Type B pancreatic cell (in vitro differentiated cells): ENCODE data around the gene MAP1LC3B. TPM values are rescaled to one million over a fixed set of nuclear protein-coding genes. Genes with fewer than 3 reads are reported as not detected.

Source experiments
- DNase-seq: peaks from one replicate; pipeline ENCODE4 v3.0.0; 2021; ENCODE audit warnings: mixed read lengths; ENCODE audit not compliant: unreplicated experiment; ENCODE audit errors: extremely low spot score
- H3K27ac Mint-ChIP-seq: 2 replicates; pipeline ENCODE4 v1.8.0; 2021; ENCODE audit warnings: mild to moderate bottlenecking, mixed read lengths
- H3K27me3 Mint-ChIP-seq: 2 replicates; pipeline ENCODE4 v1.8.0; 2021; ENCODE audit warnings: mixed read lengths
- H3K36me3 Mint-ChIP-seq: 2 replicates; pipeline ENCODE4 v1.8.0; 2021; ENCODE audit warnings: mixed read lengths
- H3K4me1 Mint-ChIP-seq: one replicate; pipeline ENCODE4 v1.8.0; 2021; ENCODE audit warnings: mixed read lengths; ENCODE audit not compliant: unreplicated experiment
- H3K4me3 Mint-ChIP-seq: 2 replicates; pipeline ENCODE4 v1.8.0; 2021; ENCODE audit warnings: mild to moderate bottlenecking, mixed read lengths
- H3K9me3 Mint-ChIP-seq: 2 replicates; pipeline ENCODE4 v1.8.0; 2021; ENCODE audit warnings: mixed read lengths
- total RNA-seq: library from RNA; stranded (reverse); gene quantifications from 2 replicates; pipeline ENCODE4 v1.2.1, GENCODE V29; 2021; ENCODE audit warnings: low replicate concordance
- TF ChIP-seq, protein P1 (sequence below): fragments of 200-600 bp; sonication (generic); conservative IDR thresholded peaks from 2 replicates; pipeline ENCODE4 v1.5.0; 2021; ENCODE audit warnings: antibody characterized with exemption, mild to moderate bottlenecking

MAP1LC3B gene
- total RNA-seq, 1 donor from 2014 or later: 44.4 TPM

- DNase-seq: no peak
- H3K36me3 Mint-ChIP-seq: peaks cover 8% of the 10 kb centered on the region
- no peaks in the 10 kb centered on the region for H3K4me1 Mint-ChIP-seq
- no peak overlapping the region for H3K27ac Mint-ChIP-seq
- no peak overlapping the region for H3K4me3 Mint-ChIP-seq
- H3K9me3 Mint-ChIP-seq: no peaks in the 10 kb centered on the region
- H3K27me3 Mint-ChIP-seq: no peaks in the 10 kb centered on the region
- TF ChIP-seq, protein P1, sequence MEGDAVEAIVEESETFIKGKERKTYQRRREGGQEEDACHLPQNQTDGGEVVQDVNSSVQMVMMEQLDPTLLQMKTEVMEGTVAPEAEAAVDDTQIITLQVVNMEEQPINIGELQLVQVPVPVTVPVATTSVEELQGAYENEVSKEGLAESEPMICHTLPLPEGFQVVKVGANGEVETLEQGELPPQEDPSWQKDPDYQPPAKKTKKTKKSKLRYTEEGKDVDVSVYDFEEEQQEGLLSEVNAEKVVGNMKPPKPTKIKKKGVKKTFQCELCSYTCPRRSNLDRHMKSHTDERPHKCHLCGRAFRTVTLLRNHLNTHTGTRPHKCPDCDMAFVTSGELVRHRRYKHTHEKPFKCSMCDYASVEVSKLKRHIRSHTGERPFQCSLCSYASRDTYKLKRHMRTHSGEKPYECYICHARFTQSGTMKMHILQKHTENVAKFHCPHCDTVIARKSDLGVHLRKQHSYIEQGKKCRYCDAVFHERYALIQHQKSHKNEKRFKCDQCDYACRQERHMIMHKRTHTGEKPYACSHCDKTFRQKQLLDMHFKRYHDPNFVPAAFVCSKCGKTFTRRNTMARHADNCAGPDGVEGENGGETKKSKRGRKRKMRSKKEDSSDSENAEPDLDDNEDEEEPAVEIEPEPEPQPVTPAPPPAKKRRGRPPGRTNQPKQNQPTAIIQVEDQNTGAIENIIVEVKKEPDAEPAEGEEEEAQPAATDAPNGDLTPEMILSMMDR: no peak
These were observed 22.1 kb downstream of the MAP1LC3B start for GRCh38 chr16:87414251-87414680.

DNA sequence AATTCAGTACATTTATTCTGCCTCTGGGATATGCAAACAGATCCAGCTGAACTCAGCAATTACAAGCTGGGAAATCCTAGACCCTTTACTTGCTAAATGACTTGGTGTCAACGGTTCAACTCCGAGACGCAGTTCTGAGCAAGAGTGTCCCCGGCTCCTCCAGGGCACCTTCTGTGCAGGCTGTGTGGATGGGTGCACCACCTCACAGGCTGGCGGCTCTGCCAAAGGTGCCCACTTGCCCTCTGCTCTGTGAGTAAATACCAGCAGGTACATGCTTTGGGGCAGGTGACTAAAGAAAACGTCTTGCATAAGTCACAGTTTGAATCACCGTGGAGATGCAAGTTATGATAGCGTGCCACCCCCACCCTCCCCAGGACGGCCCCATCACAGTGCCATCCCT, 23.3 kb downstream of the MAP1LC3B start:
- Mint-ChIP-seq H3K4me1 (no peaks in the 10 kb centered on the region), H3K4me3 (no peak overlapping the region), H3K27me3 (no peaks in the 10 kb centered on the region), H3K27ac (no peak overlapping the region), H3K9me3 (no peaks in the 10 kb centered on the region), H3K36me3 (peaks cover 8% of the 10 kb centered on the region)
- TF ChIP-seq, protein P1: no peak
- no peak for DNase-seq

- Mint-ChIP-seq H3K9me3 (no peaks in the 10 kb centered on the region), H3K4me1 (no peaks in the 10 kb centered on the region), H3K4me3 (no peak overlapping the region), H3K36me3 (peaks cover 10% of the 10 kb centered on the region), H3K27me3 (no peaks in the 10 kb centered on the region), H3K27ac (no peak overlapping the region)
- no peak for DNase-seq
- TF ChIP-seq, protein P1: peak; percentile 78
These were observed 24.8 kb downstream of the MAP1LC3B start for GRCh38 chr16:87416826-87417527.

DNA sequence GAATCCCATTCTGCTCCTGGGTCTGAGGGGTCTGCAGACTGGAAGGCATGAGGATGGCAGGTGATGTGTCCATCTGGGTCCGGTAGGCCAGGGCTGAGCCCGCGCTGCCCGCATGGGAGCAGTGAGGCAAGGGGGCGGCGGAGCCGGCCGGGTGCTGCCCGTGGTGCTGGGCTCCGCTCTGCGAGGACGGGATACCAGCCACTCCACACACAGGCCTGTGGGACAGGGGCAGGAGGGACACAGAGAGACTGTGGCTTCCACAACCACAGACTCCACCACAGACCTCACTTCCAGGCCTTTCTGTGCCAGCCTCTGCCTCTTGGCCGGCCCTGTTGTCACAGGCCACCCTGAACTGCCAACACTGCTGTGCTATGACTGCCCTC, 25.4 kb downstream of the MAP1LC3B start:
- Mint-ChIP-seq H3K36me3 (peaks cover 13% of the 10 kb centered on the region), H3K4me1 (no peaks in the 10 kb centered on the region), H3K27ac (no peak overlapping the region), H3K9me3 (no peaks in the 10 kb centered on the region), H3K27me3 (no peaks in the 10 kb centered on the region), H3K4me3 (no peak overlapping the region)
- TF ChIP-seq, protein P1: no peak
- no peak for DNase-seq

- no peak for DNase-seq
- Mint-ChIP-seq H3K4me3 (no peak overlapping the region), H3K4me1 (no peaks in the 10 kb centered on the region), H3K27me3 (no peaks in the 10 kb centered on the region), H3K27ac (no peak overlapping the region), H3K9me3 (no peaks in the 10 kb centered on the region), H3K36me3 (peaks cover 16% of the 10 kb centered on the region)
- TF ChIP-seq, protein P1: no peak
These were observed 26.1 kb downstream of the MAP1LC3B start for GRCh38 chr16:87418216-87418615.

DNA sequence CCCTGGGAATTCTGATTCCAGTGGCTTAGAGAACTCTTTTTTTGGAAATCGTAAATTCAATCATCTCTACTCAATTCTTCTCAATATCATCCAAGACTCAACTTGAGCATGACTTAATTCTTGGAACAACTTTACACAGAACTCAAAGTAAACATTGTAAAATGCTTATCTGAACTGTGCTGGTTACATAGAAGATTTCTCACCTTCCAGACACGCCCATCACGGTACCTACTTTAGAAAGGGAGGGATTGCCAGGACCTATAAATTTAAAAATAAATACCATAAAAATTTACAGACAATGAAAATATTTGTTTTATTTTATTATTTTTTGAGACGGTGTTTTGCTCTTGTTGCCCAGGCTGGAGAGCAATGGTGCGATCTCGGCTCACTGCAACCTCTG, 26.5 kb downstream of the MAP1LC3B start:
- no peak for DNase-seq
- H3K36me3 Mint-ChIP-seq: peaks cover 16% of the 10 kb centered on the region
- TF ChIP-seq, protein P1: no peak
- no peak overlapping the region for H3K27ac Mint-ChIP-seq
- no peak overlapping the region for H3K4me3 Mint-ChIP-seq
- H3K4me1 Mint-ChIP-seq: no peaks in the 10 kb centered on the region
- H3K27me3 Mint-ChIP-seq: no peaks in the 10 kb centered on the region
- H3K9me3 Mint-ChIP-seq: no peaks in the 10 kb centered on the region
